ENCODE data around the gene CGAS. TPM values are rescaled to one million over a fixed set of nuclear protein-coding genes. Genes with fewer than 3 reads are reported as not detected.

The CGAS gene
- total RNA-seq, 1 donor: 7.2 TPM

GRCh38 chr6:73451223-73452106, 632 bp downstream of the CGAS start:
- H3K4me3 ChIP-seq (ENCODE audit: low read depth, low read length): peak overlapping the region; percentile 76
- no peak for TF ChIP-seq CTCF (IDR thresholded peaks at IDR 0.05; ENCODE audit: insufficient read depth, low read length)
- peak; percentile 61 for DNase-seq (ENCODE audit: low read depth)

- DNase-seq (ENCODE audit: low read depth): no peak
- TF ChIP-seq CTCF (IDR thresholded peaks at IDR 0.05; ENCODE audit: insufficient read depth, low read length): no peak
- H3K4me3 ChIP-seq (ENCODE audit: low read depth, low read length): no peak overlapping the region
Observed at GRCh38 chr6:73443555-73443954, 8.5 kb downstream of the CGAS start.

- DNase-seq (ENCODE audit: low read depth): no peak
Observed at GRCh38 chr6:73435236-73435635, 16.9 kb downstream of the CGAS start.

GRCh38 chr6:73421534-73421933, 30.6 kb downstream of the CGAS start:
- DNase-seq (ENCODE audit: low read depth): no peak
- no peak overlapping the region for H3K4me3 ChIP-seq (ENCODE audit: low read depth, low read length)
- TF ChIP-seq CTCF (IDR thresholded peaks at IDR 0.05; ENCODE audit: insufficient read depth, low read length): no peak

More at GRCh38 chr6:73435236-73435635, 16.9 kb downstream of the CGAS start:
- H3K4me3 ChIP-seq (ENCODE audit: low read depth, low read length): no peak overlapping the region
- no peak for TF ChIP-seq CTCF (IDR thresholded peaks at IDR 0.05; ENCODE audit: insufficient read depth, low read length)

GRCh38 chr6:73418081-73418741, 33.9 kb downstream of the CGAS start:
- no peak overlapping the region for H3K4me3 ChIP-seq (ENCODE audit: low read depth, low read length)
- TF ChIP-seq CTCF (IDR thresholded peaks at IDR 0.05; ENCODE audit: insufficient read depth, low read length): no peak
- no peak for DNase-seq (ENCODE audit: low read depth)

GRCh38 chr6:73413102-73413501, 39.0 kb downstream of the CGAS start:
- TF ChIP-seq CTCF (IDR thresholded peaks at IDR 0.05; ENCODE audit: insufficient read depth, low read length): no peak
- no peak for DNase-seq (ENCODE audit: low read depth)
- H3K4me3 ChIP-seq (ENCODE audit: low read depth, low read length): no peak overlapping the region

Data from fibroblast of the aortic adventitia (primary cell).